ENCODE data around the gene MIF4GD. TPM values are rescaled to one million over a fixed set of nuclear protein-coding genes. Genes with fewer than 3 reads are reported as not detected.
A peak's percentile ranks its signal among the peaks of the same experiment; 100 is the strongest.
"Not testable (repeated sequence)": the region's sequence is repeated elsewhere in the genome, so short reads cannot be mapped to it uniquely, and the experiment has no call there.

Gene MIF4GD
- total RNA-seq, 1 donor from 2014 or later, result 30.0 TPM

GRCh38 chr17:75301502-75302206, 30.6 kb upstream of the MIF4GD start:
- TF ChIP-seq, protein P1, sequence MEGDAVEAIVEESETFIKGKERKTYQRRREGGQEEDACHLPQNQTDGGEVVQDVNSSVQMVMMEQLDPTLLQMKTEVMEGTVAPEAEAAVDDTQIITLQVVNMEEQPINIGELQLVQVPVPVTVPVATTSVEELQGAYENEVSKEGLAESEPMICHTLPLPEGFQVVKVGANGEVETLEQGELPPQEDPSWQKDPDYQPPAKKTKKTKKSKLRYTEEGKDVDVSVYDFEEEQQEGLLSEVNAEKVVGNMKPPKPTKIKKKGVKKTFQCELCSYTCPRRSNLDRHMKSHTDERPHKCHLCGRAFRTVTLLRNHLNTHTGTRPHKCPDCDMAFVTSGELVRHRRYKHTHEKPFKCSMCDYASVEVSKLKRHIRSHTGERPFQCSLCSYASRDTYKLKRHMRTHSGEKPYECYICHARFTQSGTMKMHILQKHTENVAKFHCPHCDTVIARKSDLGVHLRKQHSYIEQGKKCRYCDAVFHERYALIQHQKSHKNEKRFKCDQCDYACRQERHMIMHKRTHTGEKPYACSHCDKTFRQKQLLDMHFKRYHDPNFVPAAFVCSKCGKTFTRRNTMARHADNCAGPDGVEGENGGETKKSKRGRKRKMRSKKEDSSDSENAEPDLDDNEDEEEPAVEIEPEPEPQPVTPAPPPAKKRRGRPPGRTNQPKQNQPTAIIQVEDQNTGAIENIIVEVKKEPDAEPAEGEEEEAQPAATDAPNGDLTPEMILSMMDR (IDR thresholded peaks at IDR 0.05; ENCODE audit: insufficient read depth, low read length, severe bottlenecking), result no peak
- H3K36me3 ChIP-seq (ENCODE audit: control insufficient read depth, insufficient read depth, low read length), result no peaks in the 10 kb centered on the region
- H3K4me3 ChIP-seq (ENCODE audit: low read depth, low read length), result no peak overlapping the region
- no peaks in the 10 kb centered on the region for H3K27me3 ChIP-seq (ENCODE audit: control insufficient read depth, insufficient read depth, low read length)
- FAIRE-seq, result no peak
- no peak for DNase-seq (ENCODE audit: low read depth)

- no peaks in the 10 kb centered on the region for H3K36me3 ChIP-seq (ENCODE audit: control insufficient read depth, insufficient read depth, low read length)
- FAIRE-seq, result no peak
- no peak overlapping the region for H3K4me3 ChIP-seq (ENCODE audit: low read depth, low read length)
- DNase-seq (ENCODE audit: low read depth), result no peak
- H3K27me3 ChIP-seq (ENCODE audit: control insufficient read depth, insufficient read depth, low read length), result no peaks in the 10 kb centered on the region
- TF ChIP-seq, protein P1 (IDR thresholded peaks at IDR 0.05; ENCODE audit: insufficient read depth, low read length, severe bottlenecking), result no peak
Observed at GRCh38 chr17:75301049-75301448, 30.0 kb upstream of the MIF4GD start.

DNA sequence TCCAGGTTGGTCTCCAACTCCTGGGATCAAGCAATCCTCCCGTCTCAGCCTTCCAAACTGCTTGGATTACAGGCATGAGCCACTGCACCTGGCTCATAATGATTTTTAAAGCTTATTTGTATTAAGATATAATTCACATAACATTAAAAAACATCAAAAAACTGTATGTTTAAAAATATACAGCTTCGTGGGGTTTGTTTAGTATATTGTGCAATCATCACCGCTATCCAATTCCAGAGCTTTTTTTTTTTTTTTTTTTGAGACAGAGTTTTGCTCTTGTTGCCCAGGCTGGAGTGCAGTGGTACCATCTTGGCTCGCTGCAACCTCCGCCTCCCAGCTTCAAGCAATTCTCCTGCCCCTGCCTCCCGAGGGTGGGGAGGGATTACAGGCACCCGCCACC, 29.2 kb upstream of the MIF4GD start:
- H3K27me3 ChIP-seq (ENCODE audit: control insufficient read depth, insufficient read depth, low read length), result no peaks in the 10 kb centered on the region
- no peak for FAIRE-seq
- no peak overlapping the region for H3K4me3 ChIP-seq (ENCODE audit: low read depth, low read length)
- no peaks in the 10 kb centered on the region for H3K36me3 ChIP-seq (ENCODE audit: control insufficient read depth, insufficient read depth, low read length)
- TF ChIP-seq, protein P1 (IDR thresholded peaks at IDR 0.05; ENCODE audit: insufficient read depth, low read length, severe bottlenecking), result no peak
- DNase-seq (ENCODE audit: low read depth), result no peak

- Histone ChIP-seq H3K27me3 (ENCODE audit: control insufficient read depth, insufficient read depth, low read length) (no peaks in the 10 kb centered on the region), H3K36me3 (ENCODE audit: control insufficient read depth, insufficient read depth, low read length) (no peaks in the 10 kb centered on the region), H3K4me3 (ENCODE audit: low read depth, low read length) (no peak overlapping the region)
- TF ChIP-seq, protein P1 (IDR thresholded peaks at IDR 0.05; ENCODE audit: insufficient read depth, low read length, severe bottlenecking), result no peak
- no peak for DNase-seq (ENCODE audit: low read depth)
- no peak for FAIRE-seq
Observed at GRCh38 chr17:75295201-75296158, 24.4 kb upstream of the MIF4GD start.

GRCh38 chr17:75292810-75293448, 21.9 kb upstream of the MIF4GD start:
- not testable (repeated sequence) for H3K4me3 ChIP-seq (ENCODE audit: low read depth, low read length); H3K36me3 ChIP-seq (ENCODE audit: control insufficient read depth, insufficient read depth, low read length); H3K27me3 ChIP-seq (ENCODE audit: control insufficient read depth, insufficient read depth, low read length); DNase-seq (ENCODE audit: low read depth); FAIRE-seq

GRCh38 chr17:75289832-75290337, 18.9 kb upstream of the MIF4GD start:
- TF ChIP-seq, protein P1 (IDR thresholded peaks at IDR 0.05; ENCODE audit: insufficient read depth, low read length, severe bottlenecking), result no peak
- Histone ChIP-seq H3K4me3 (ENCODE audit: low read depth, low read length) (peak overlapping the region; percentile 70), H3K36me3 (ENCODE audit: control insufficient read depth, insufficient read depth, low read length) (peaks cover 4% of the 10 kb centered on the region), H3K27me3 (ENCODE audit: control insufficient read depth, insufficient read depth, low read length) (no peaks in the 10 kb centered on the region)
- FAIRE-seq (no peak), DNase-seq (ENCODE audit: low read depth) (peak; percentile 34)
